SIG-M5 treated with dmso at 0.1 percent for 504 hours (cell line): ENCODE data around the gene ALDOC.

Experiments used
- DNase-seq: peaks from one replicate; lab custom pipeline; 2025; ENCODE audit not compliant: unreplicated experiment; lab: John Stamatoyannopoulos, UW

The ALDOC gene

GRCh38 chr17:28553000-28553505 lies 23.6 kb downstream of the ALDOC start:
- no peak for DNase-seq

- peak; percentile 63 for DNase-seq
Observed at GRCh38 chr17:28552176-28552999, 24.3 kb downstream of the ALDOC start, which contains the start of gene UNC119. Gene UNC119 (minus strand): TSS chr17:28552624. CDS start chr17:28552557, 67 bp downstream.

- no peak for DNase-seq
Observed at GRCh38 chr17:28551421-28552175, 25.1 kb downstream of the ALDOC start.

GRCh38 chr17:28550858-28551257 lies 25.8 kb downstream of the ALDOC start:
- no peak for DNase-seq

- peak; percentile 66 for DNase-seq
Observed at GRCh38 chr17:28549236-28550132, 27.2 kb downstream of the ALDOC start.

- DNase-seq = no peak
Observed at GRCh38 chr17:28548417-28549130, 28.1 kb downstream of the ALDOC start.

- peak; percentile 70 for DNase-seq
Observed at GRCh38 chr17:28547623-28548416, 28.9 kb downstream of the ALDOC start.

- no peak for DNase-seq
Observed at GRCh38 chr17:28547096-28547622, 29.5 kb downstream of the ALDOC start.

- DNase-seq = no peak
Observed at GRCh38 chr17:28545787-28546415, 30.8 kb downstream of the ALDOC start.

- no peak for DNase-seq
Observed at GRCh38 chr17:28545141-28545503, 31.6 kb downstream of the ALDOC start.

- DNase-seq = no peak
Observed at GRCh38 chr17:28544402-28545140, 32.1 kb downstream of the ALDOC start.

GRCh38 chr17:28541439-28541838 lies 35.3 kb downstream of the ALDOC start:
- no peak for DNase-seq

GRCh38 chr17:28540231-28540630 lies 36.5 kb downstream of the ALDOC start:
- DNase-seq = no peak

GRCh38 chr17:28538296-28538895 lies 38.3 kb downstream of the ALDOC start:
- no peak for DNase-seq

GRCh38 chr17:28537219-28537610 lies 39.5 kb downstream of the ALDOC start:
- DNase-seq = no peak

GRCh38 chr17:28536532-28537218 lies 40.0 kb downstream of the ALDOC start:
- no peak for DNase-seq

- no peak for DNase-seq
Observed at GRCh38 chr17:28534740-28535375, 41.8 kb downstream of the ALDOC start.
